Neuronal stem cell (in vitro differentiated cells): Measurements from ENCODE around the gene MLIP.

Experiments
- DNase-seq: peaks from one replicate; pipeline ENCODE4 v3.0.0-alpha.2; 2013; ENCODE audit warnings: low spot score
- H2AFZ ChIP-seq: one replicate; pipeline ENCODE4 v1.6.1; 2013; ENCODE audit warnings: mild to moderate bottlenecking, low read length, inconsistent platforms
- H2AK5ac ChIP-seq: 2 replicates; pipeline ENCODE4 v1.6.1; 2013; ENCODE audit warnings: low read depth, mild to moderate bottlenecking, inconsistent platforms, low read length, moderate library complexity, mixed read lengths
- H2BK120ac ChIP-seq: 2 replicates; pipeline ENCODE4 v1.6.1; 2013; ENCODE audit warnings: low read depth, mild to moderate bottlenecking, inconsistent platforms, low read length, moderate library complexity, mixed read lengths
- H2BK12ac ChIP-seq: one replicate; pipeline ENCODE4 v1.6.1; 2013; ENCODE audit warnings: low read length, inconsistent platforms
- H2BK15ac ChIP-seq: 2 replicates; pipeline ENCODE4 v1.6.1; 2013; ENCODE audit warnings: mild to moderate bottlenecking, low read length, inconsistent platforms, mixed read lengths
- H2BK5ac ChIP-seq: one replicate; pipeline ENCODE4 v1.6.1; 2013; ENCODE audit warnings: inconsistent platforms, mild to moderate bottlenecking, low read length, moderate library complexity
- H3K14ac ChIP-seq: one replicate; pipeline ENCODE4 v1.6.1; 2013; ENCODE audit warnings: low read length, inconsistent platforms
- H3K18ac ChIP-seq: 2 replicates; pipeline ENCODE4 v1.6.1; 2013; ENCODE audit warnings: low read length, inconsistent platforms
- H3K23ac ChIP-seq: 2 replicates; pipeline ENCODE4 v1.6.1; 2013; ENCODE audit warnings: low read depth, mild to moderate bottlenecking, mixed read lengths, low read length, inconsistent platforms; ENCODE audit not compliant: poor library complexity
- H3K27ac ChIP-seq: replicated peaks from 3 replicates; pipeline ENCODE4 v1.5.1; 2013; ENCODE audit warnings: low read length, inconsistent platforms
- H3K27me3 ChIP-seq, 3 experiments: 2 replicates each; pipeline ENCODE4 v1.6.1; 2013; ENCODE audit warnings: low read length in 3 of 3, mild to moderate bottlenecking in 2 of 3, inconsistent platforms in 1 of 3, low read depth in 1 of 3, mixed read lengths in 1 of 3, moderate library complexity in 1 of 3; ENCODE audit not compliant: control insufficient read depth in 3 of 3, insufficient read depth in 3 of 3
- H3K36me3 ChIP-seq, 2 donors: replicated peaks in 1 of 2; 2 replicates each; pipeline ENCODE4 v1.6.1; 2013; ENCODE audit warnings: low read length in 2 of 2; ENCODE audit not compliant: control insufficient read depth in 2 of 2, insufficient read depth in 2 of 2
- H3K4ac ChIP-seq: 2 replicates; pipeline ENCODE4 v1.6.1; 2013; ENCODE audit warnings: inconsistent platforms, mild to moderate bottlenecking, low read length, moderate library complexity
- H3K4me1 ChIP-seq, 2 donors: 1 replicate in 1 of 2; 2 replicates in 1 of 2; pipeline ENCODE4 v1.6.1; 2013; ENCODE audit warnings: low read length in 2 of 2, low read depth in 1 of 2; ENCODE audit not compliant: control insufficient read depth in 2 of 2, insufficient read depth in 1 of 2
- H3K4me2 ChIP-seq: one replicate; pipeline ENCODE4 v1.6.1; 2013; ENCODE audit warnings: mild to moderate bottlenecking, low read length, inconsistent platforms; ENCODE audit not compliant: insufficient read depth, poor library complexity, severe bottlenecking
- H3K4me3 ChIP-seq, 2 donors: 2 replicates each; pipeline ENCODE4 v1.5.1; 2013; ENCODE audit warnings: low read length in 2 of 2, mild to moderate bottlenecking in 2 of 2, inconsistent platforms in 1 of 2, moderate library complexity in 1 of 2
- H3K79me1 ChIP-seq: one replicate; pipeline ENCODE4 v1.6.1; 2013; ENCODE audit warnings: low read depth, mild to moderate bottlenecking, inconsistent platforms, low read length, moderate library complexity
- H3K9ac ChIP-seq: one replicate; pipeline ENCODE4 v1.6.1; 2013; ENCODE audit warnings: mild to moderate bottlenecking, low read depth, low read length, inconsistent platforms; ENCODE audit not compliant: poor library complexity
- H3K9me3 ChIP-seq, 2 donors: replicated peaks in 1 of 2; 2 replicates each; pipeline versions ENCODE3 to v1.6.1; 2013; ENCODE audit warnings: low read length in 2 of 2, mild to moderate bottlenecking in 2 of 2, inconsistent platforms in 1 of 2, low read depth in 1 of 2, mixed read lengths in 1 of 2, moderate library complexity in 1 of 2; ENCODE audit not compliant: control insufficient read depth in 2 of 2, insufficient read depth in 1 of 2
- H4K8ac ChIP-seq: one replicate; pipeline ENCODE4 v1.6.1; 2013; ENCODE audit warnings: low read depth, mild to moderate bottlenecking, inconsistent platforms, low read length, moderate library complexity
- H4K91ac ChIP-seq: one replicate; pipeline ENCODE4 v1.6.1; 2013; ENCODE audit warnings: low read length, low read depth, mild to moderate bottlenecking, inconsistent platforms; ENCODE audit not compliant: poor library complexity
- WGBS, 2 donors: extraction: QIAGEN DNeasy Blood & Tissue Kit; methylation state at CpG; one replicate each; pipeline ENCODE4 v1.1.7; 2013; ENCODE audit warnings: missing lambda C conversion rate in 2 of 2, mixed read lengths in 1 of 2; ENCODE audit not compliant: insufficient read length in 2 of 2, insufficient replicate concordance in 1 of 2; ENCODE audit errors: extremely low coverage in 2 of 2; 5-methylcytosine and 5-hydroxymethylcytosine counted together

The MLIP gene

DNA sequence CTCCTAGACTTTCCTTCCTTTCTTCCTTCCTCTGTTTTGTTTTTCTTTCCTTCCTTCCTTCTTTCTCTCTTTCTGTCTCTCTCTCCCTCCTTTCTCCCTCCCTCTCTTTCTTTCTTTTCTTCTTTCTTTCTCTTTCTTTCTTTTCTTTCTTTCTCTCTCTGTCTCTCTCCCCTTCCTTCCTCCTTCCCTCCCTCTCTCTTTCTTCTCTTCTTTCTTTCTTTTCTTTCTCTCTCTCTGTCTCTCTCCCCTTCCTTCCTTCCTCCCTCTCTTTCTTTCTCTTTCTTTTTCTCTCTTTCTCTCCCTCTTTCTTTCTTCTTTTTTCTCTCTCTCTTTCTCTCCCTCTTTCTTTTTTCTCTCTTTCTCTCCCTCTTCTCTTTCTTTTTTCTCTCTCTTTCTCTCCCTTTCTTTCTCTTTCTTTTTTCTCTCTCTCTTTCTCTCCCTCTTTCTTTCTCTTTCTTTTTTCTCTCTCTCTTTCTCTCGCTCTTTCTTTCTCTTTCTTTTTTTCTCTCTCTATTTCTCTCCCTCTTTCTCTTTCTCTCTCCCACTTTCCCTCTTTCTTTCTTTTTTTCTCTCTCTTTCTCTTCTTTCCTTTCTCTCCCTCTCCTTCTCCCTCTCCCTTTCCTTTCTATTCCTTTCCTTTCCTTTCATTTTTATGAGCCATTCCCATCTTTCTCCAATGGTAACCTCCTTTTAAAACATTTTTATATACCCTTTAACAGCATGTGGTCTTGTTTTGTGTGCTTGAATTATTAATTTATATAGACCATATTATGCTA lies 199.3 kb downstream of the MLIP start:
- no peak overlapping the region for H3K4me3 ChIP-seq
- H3K4ac ChIP-seq, result no peak overlapping the region
- no peak overlapping the region for H3K4me2 ChIP-seq
- H3K9ac ChIP-seq, result no peak overlapping the region
- no peak overlapping the region for H4K8ac ChIP-seq
- no peak overlapping the region for H3K14ac ChIP-seq
- H3K27me3 ChIP-seq, result no peaks in the 10 kb centered on the region
- no peak overlapping the region for H2AK5ac ChIP-seq
- no peak overlapping the region for H3K18ac ChIP-seq
- H2BK120ac ChIP-seq, result no peak overlapping the region
- H2AFZ ChIP-seq, result no peak overlapping the region
- H3K9me3 ChIP-seq, result no peaks in the 10 kb centered on the region
- no peak overlapping the region for H3K27ac ChIP-seq
- 100% methylated on average over 1 of the region's 1 CpG; no CpG with 5 or more reads in 1 of the 2 donors for WGBS, 2 donors
- no peak overlapping the region for H4K91ac ChIP-seq
- H3K4me1 ChIP-seq, result no peaks in the 10 kb centered on the region
- no peak overlapping the region for H2BK5ac ChIP-seq
- H3K79me1 ChIP-seq, result no peaks in the 10 kb centered on the region
- H2BK15ac ChIP-seq, result no peak overlapping the region
- H3K36me3 ChIP-seq, result no peaks in the 10 kb centered on the region
- H2BK12ac ChIP-seq, result no peak overlapping the region
- DNase-seq, result no peak
- no peak overlapping the region for H3K23ac ChIP-seq

DNA sequence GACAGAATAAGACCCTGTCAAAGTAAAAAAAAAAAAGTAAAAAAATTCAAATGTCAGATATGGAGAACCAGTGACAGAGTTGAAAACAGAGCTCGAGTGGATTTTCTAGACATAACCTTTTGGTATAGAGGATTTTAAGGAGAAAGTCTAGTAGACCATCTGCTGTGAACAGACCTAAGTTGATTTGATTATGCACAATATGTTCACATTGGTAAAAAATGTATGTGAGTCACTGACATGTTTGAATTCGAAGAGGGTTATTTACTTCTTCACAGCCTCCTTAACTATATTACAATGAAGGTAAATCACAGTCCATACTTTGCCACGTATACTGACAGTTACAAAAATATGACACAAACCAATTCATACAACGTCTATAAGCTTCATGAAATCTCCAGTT lies 204.4 kb downstream of the MLIP start:
- no peak overlapping the region for H3K9ac ChIP-seq
- no peaks in the 10 kb centered on the region for H3K79me1 ChIP-seq
- DNase-seq, result no peak
- no peak overlapping the region for H3K14ac ChIP-seq
- H3K4ac ChIP-seq, result no peak overlapping the region
- no peaks in the 10 kb centered on the region for H3K9me3 ChIP-seq
- no peaks in the 10 kb centered on the region for H3K27me3 ChIP-seq
- H3K27ac ChIP-seq, result no peak overlapping the region
- no peak overlapping the region for H3K4me2 ChIP-seq
- no peaks in the 10 kb centered on the region for H3K36me3 ChIP-seq
- no CpG with 5 or more reads among the region's 4 CpGs for WGBS, 2 donors
- H3K4me1 ChIP-seq, result no peaks in the 10 kb centered on the region
- H4K91ac ChIP-seq, result no peak overlapping the region
- no peak overlapping the region for H3K4me3 ChIP-seq
- no peak overlapping the region for H2BK12ac ChIP-seq
- H2BK5ac ChIP-seq, result no peak overlapping the region
- no peak overlapping the region for H4K8ac ChIP-seq
- no peak overlapping the region for H2AK5ac ChIP-seq
- H3K23ac ChIP-seq, result no peak overlapping the region
- no peak overlapping the region for H3K18ac ChIP-seq
- H2BK15ac ChIP-seq, result no peak overlapping the region
- H2BK120ac ChIP-seq, result no peak overlapping the region
- H2AFZ ChIP-seq, result no peak overlapping the region
